DOHH2 (cell line): ENCODE results near the gene NCF4.

Source experiments
- CTCF ChIP-seq: fragments of 200-600 bp; sonication (generic); IDR thresholded peaks from one replicate; pipeline ENCODE4 v1.5.1; 2014; ENCODE audit warnings: antibody characterized with exemption, mild to moderate bottlenecking, low read depth, low read length; ENCODE audit not compliant: poor library complexity, severe bottlenecking
- EZH2phosphoT487 ChIP-seq: fragments of 200-600 bp; sonication (generic); IDR thresholded peaks from 2 replicates; pipeline ENCODE4 v1.6.1; 2017; ENCODE audit warnings: borderline replicate concordance, mild to moderate bottlenecking, antibody characterized with exemption, low read length, moderate library complexity, mixed read lengths

DNA sequence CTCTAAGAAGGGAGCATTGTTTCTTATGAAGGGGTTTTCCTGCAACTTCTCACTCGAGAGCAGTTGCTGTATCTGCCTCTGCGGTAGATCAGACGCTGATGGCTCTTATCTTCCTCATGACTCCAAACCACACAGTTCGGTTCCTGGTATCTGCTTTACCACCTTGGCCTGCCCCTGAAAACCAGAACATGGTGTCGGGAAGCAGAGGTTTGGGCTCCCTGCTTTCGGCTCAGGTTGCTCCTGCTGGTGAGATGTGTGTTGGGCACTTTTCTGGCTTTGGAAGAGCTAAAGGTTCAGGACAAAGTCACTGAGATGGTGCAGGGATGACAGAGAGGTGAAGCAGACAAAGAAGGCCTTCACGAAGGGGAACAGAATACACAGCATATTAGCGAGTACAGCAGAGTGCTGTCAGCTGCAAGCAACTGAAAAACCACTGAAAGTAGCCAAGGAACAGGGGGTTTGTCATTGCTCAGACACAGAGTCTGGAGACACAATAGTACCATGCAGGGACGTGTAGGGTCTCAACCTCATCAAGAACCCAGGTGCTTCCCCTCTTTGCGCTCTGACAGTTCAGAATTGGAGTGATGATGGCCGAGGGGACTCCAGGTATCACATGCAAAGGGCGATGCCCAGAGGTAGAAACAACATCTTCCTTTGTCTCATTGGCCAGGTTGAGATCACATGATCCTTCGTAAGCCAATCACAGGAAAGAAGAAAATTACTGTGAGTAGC is 40.8 kb downstream of the NCF4 start:
- no peak for TF ChIP-seq CTCF
- TF ChIP-seq EZH2phosphoT487: no peak
